GM19395 (cell line): Measurements from ENCODE around the gene CLIC5.
A peak's percentile ranks its signal among the peaks of the same experiment; 100 is the strongest.
"Not testable (repeated sequence)": the region's sequence is repeated elsewhere in the genome, so short reads cannot be mapped to it uniquely, and the experiment has no call there.

ENCODE experiments used
- ATAC-seq: cut with Tn5 transposase; IDR thresholded peaks from one replicate; pipeline ENCODE4 v1.9.1; 2021; ENCODE audit warnings: mild to moderate bottlenecking, moderate library complexity; ENCODE audit not compliant: unreplicated experiment

The CLIC5 gene

GRCh38 chr6:45929421-45930361 lies 86.0 kb downstream of the CLIC5 start:
- ATAC-seq, result no peak

GRCh38 chr6:45928721-45929305 lies 86.8 kb downstream of the CLIC5 start:
- no peak for ATAC-seq

GRCh38 chr6:45927421-45928320 lies 88.0 kb downstream of the CLIC5 start:
- ATAC-seq, result no peak

- ATAC-seq, result not testable (repeated sequence)
These were observed 89.2 kb downstream of the CLIC5 start for GRCh38 chr6:45926423-45926822.

- ATAC-seq, result no peak
These were observed 90.8 kb downstream of the CLIC5 start for GRCh38 chr6:45924763-45925342.

- peak; percentile 71 for ATAC-seq
These were observed 91.7 kb downstream of the CLIC5 start for GRCh38 chr6:45923831-45924391.

GRCh38 chr6:45922728-45923351 lies 92.8 kb downstream of the CLIC5 start:
- peak; percentile 35 for ATAC-seq

GRCh38 chr6:45921691-45922281 lies 93.9 kb downstream of the CLIC5 start:
- ATAC-seq, result no peak

- peak; percentile 69 for ATAC-seq
These were observed 94.7 kb downstream of the CLIC5 start for GRCh38 chr6:45920819-45921511.

GRCh38 chr6:45917439-45917838 lies 98.2 kb downstream of the CLIC5 start:
- ATAC-seq, result no peak

GRCh38 chr6:45916692-45917091 lies 99.0 kb downstream of the CLIC5 start:
- ATAC-seq, result no peak

- ATAC-seq, result no peak
These were observed 99.7 kb downstream of the CLIC5 start for GRCh38 chr6:45915780-45916468.

GRCh38 chr6:45911691-45912090 lies 104.0 kb downstream of the CLIC5 start:
- no peak for ATAC-seq

- ATAC-seq, result no peak
These were observed 111.7 kb downstream of the CLIC5 start for GRCh38 chr6:45903959-45904358.

GRCh38 chr6:45902984-45903383 lies 112.7 kb downstream of the CLIC5 start:
- no peak for ATAC-seq

GRCh38 chr6:45901767-45902650 lies 113.7 kb downstream of the CLIC5 start:
- ATAC-seq, result no peak
